K562 (cell line): ENCODE data around the gene CASKIN2. TPM values are rescaled to one million over a fixed set of nuclear protein-coding genes. Genes with fewer than 3 reads are reported as not detected.

ENCODE experiments used
- ARHGAP35 ChIP-seq: fragments of 450-650 bp; IDR thresholded peaks from 2 replicates; pipeline ENCODE4 v1.6.1; 2018; ENCODE audit not compliant: partially characterized antibody
- CGGBP1 ChIP-seq: fragments of 250-450 bp; sonication (Bioruptor Pico); IDR thresholded peaks from 2 replicates; pipeline ENCODE4 v1.9.0; 2021; ENCODE audit warnings: mild to moderate bottlenecking
- CREM ChIP-seq: IDR thresholded peaks from 2 replicates; pipeline ENCODE4 v1.6.1; 2014; ENCODE audit warnings: antibody characterized with exemption, low read depth
- ELF2 ChIP-seq: fragments of 250-450 bp; sonication (Bioruptor Pico); IDR thresholded peaks from 2 replicates; pipeline ENCODE4 v1.5.0; 2021; ENCODE audit warnings: mild to moderate bottlenecking
- HMGN3 ChIP-seq: IDR thresholded peaks from 2 replicates; pipeline ENCODE4 v1.6.1; 2011; ENCODE audit warnings: borderline replicate concordance, low read depth, mild to moderate bottlenecking, mixed read lengths, low read length; ENCODE audit not compliant: insufficient read length; ENCODE audit errors: extremely low read depth
- JUND ChIP-seq, 2 experiments: IDR thresholded peaks; 2 replicates in 1 of 2; 3 replicates in 1 of 2; pipeline ENCODE4 v1.6.1; 2011; ENCODE audit warnings: borderline replicate concordance in 2 of 2, low read depth in 2 of 2, low read length in 2 of 2, improper control_type of control experiment in 1 of 2, missing biosample characterization in 1 of 2, missing genetic modification characterization in 1 of 2, missing genetic modification reagents in 1 of 2
- MNT ChIP-seq, 2 experiments: fragments of 450-650 bp; conservative IDR thresholded peaks; 2 replicates each; pipeline ENCODE4 v1.6.1; 2017; ENCODE audit warnings: mild to moderate bottlenecking in 2 of 2, moderate library complexity in 2 of 2
- POLR3A ChIP-seq: IDR thresholded peaks from 2 replicates; pipeline ENCODE4 v1.6.1; 2011; ENCODE audit warnings: borderline replicate concordance, mild to moderate bottlenecking, moderate library complexity; ENCODE audit not compliant: insufficient read length, insufficient read depth; ENCODE audit errors: extremely low read depth
- STAT5B ChIP-seq: fragments of 250-450 bp; sonication (Bioruptor Pico); IDR thresholded peaks from 2 replicates; pipeline ENCODE4 v1.8.0; 2021; ENCODE audit warnings: mild to moderate bottlenecking, inconsistent platforms
- SUPT5H ChIP-seq: fragments of 450-650 bp; IDR thresholded peaks from 2 replicates; pipeline ENCODE4 v1.6.1; 2016
- TFAM ChIP-seq: fragments of 250-450 bp; sonication (Bioruptor Pico); conservative IDR thresholded peaks from 2 replicates; pipeline ENCODE4 v1.5.0; 2021; ENCODE audit warnings: mild to moderate bottlenecking, moderate library complexity
- THAP12 ChIP-seq: fragments of 250-450 bp; sonication (Bioruptor Pico); IDR thresholded peaks from 2 replicates; pipeline ENCODE4 v1.9.0; 2021; ENCODE audit warnings: mild to moderate bottlenecking, inconsistent platforms
- ZNF212 ChIP-seq: fragments of 450-650 bp; formaldehyde crosslinking; IDR thresholded peaks from 2 replicates; pipeline ENCODE4 v1.4.0; 2020; ENCODE audit warnings: mild to moderate bottlenecking
- ZNF695 ChIP-seq: fragments of 450-650 bp; formaldehyde crosslinking; IDR thresholded peaks from 2 replicates; pipeline ENCODE4 v1.4.0; 2020; ENCODE audit warnings: mild to moderate bottlenecking, moderate library complexity
- polyA plus RNA-seq, 8 experiments: library from polyadenylated mRNA; depleted of rRNA in 4 of 8; stranded (reverse) in 5 of 8; unstranded in 3 of 8; fragments of >200 nt; fragmentation: Nextera tagmentation in 2 of 8; fragmentation: Illumina TruSeq in 1 of 8; extraction: Ambion mirVana in 2 of 8; extraction: Trizol in 1 of 8; gene quantifications; 2 replicates each; pipeline versions ENCODE4 v1.2.1 to v1.2.3, GENCODE V29; 2011 to 2014; ENCODE audit warnings: inconsistent platforms in 1 of 8, missing spikeins in 1 of 8
- total RNA-seq, 7 experiments: library from RNA; depleted of rRNA in 6 of 7; stranded (reverse); fragments of >200 nt in 6 of 7; fragmentation: Illumina TruSeq in 2 of 7; extraction: Trizol in 2 of 7; gene quantifications; 2 replicates each; pipeline versions ENCODE4 v1.2.1 to v1.2.3, GENCODE V29; 2011 to 2021; ENCODE audit warnings: low replicate concordance in 1 of 7

The CASKIN2 gene
- total and polyA plus RNA-seq, 9 of the 15 experiments (the other 6 are each of a cell fraction or from before 2014, with no cell fraction given): 0.01 to 12.2 (median 2.1) TPM

- TF ChIP-seq TFAM (no peak), HMGN3 (peak; percentile 20), ZNF695 (CRISPR knock-in tag) (no peak), SUPT5H (no peak), POLR3A (no peak), MNT (conservative IDR thresholded peaks at IDR 0.05) (peak; percentile 94 to 98), ZNF212 (CRISPR knock-in tag) (no peak; the same call in 1 of the 2 replicates), STAT5B (no peak), ELF2 (CRISPR knock-in tag) (no peak), ARHGAP35 (no peak), CREM (peak; percentile 63; the same call in 1 of the 2 replicates), CGGBP1 (CRISPR knock-in tag) (no peak), THAP12 (peak; percentile 83), JUND (IDR thresholded peaks at IDR 0.05; ENCODE audit: borderline replicate concordance, low read depth, low read length) (no peak; the same call in 1 of the 2 replicates), JUND (tag; IDR thresholded peaks at IDR 0.05; ENCODE audit: borderline replicate concordance, low read depth, low read length) (no peak)
These were observed at the start of gene CASKIN2 (continued) for GRCh38 chr17:75515496-75516254.
